T-helper 2 cell treated with Interferon-gamma antibody and Interleukin-4, amounts not matched to agents 5 μg/mL and 100 μg/mL, for 36 hours (primary cell): Measurements from ENCODE around the gene AGAP1.

Experiments
- DNase-seq: peaks from one replicate; pipeline ENCODE4 v3.0.0; 2021; ENCODE audit warnings: low spot score
- H3K27ac Mint-ChIP-seq: one replicate; pipeline ENCODE4 v1.8.0; 2021; ENCODE audit warnings: mild to moderate bottlenecking, mixed read lengths
- H3K27me3 Mint-ChIP-seq: one replicate; pipeline ENCODE4 v1.8.0; 2021; ENCODE audit warnings: low read depth, mixed read lengths
- H3K36me3 Mint-ChIP-seq: one replicate; pipeline ENCODE4 v1.8.0; 2021; ENCODE audit warnings: low read depth, mixed read lengths
- H3K4me1 Mint-ChIP-seq: one replicate; pipeline ENCODE4 v1.8.0; 2021; ENCODE audit warnings: low read depth, mixed read lengths
- H3K4me3 Mint-ChIP-seq: one replicate; pipeline ENCODE4 v1.8.0; 2022; ENCODE audit warnings: mild to moderate bottlenecking, moderate library complexity, mixed read lengths
- H3K9me3 Mint-ChIP-seq: one replicate; pipeline ENCODE4 v1.8.0; 2021; ENCODE audit warnings: mixed read lengths

Gene AGAP1

DNA sequence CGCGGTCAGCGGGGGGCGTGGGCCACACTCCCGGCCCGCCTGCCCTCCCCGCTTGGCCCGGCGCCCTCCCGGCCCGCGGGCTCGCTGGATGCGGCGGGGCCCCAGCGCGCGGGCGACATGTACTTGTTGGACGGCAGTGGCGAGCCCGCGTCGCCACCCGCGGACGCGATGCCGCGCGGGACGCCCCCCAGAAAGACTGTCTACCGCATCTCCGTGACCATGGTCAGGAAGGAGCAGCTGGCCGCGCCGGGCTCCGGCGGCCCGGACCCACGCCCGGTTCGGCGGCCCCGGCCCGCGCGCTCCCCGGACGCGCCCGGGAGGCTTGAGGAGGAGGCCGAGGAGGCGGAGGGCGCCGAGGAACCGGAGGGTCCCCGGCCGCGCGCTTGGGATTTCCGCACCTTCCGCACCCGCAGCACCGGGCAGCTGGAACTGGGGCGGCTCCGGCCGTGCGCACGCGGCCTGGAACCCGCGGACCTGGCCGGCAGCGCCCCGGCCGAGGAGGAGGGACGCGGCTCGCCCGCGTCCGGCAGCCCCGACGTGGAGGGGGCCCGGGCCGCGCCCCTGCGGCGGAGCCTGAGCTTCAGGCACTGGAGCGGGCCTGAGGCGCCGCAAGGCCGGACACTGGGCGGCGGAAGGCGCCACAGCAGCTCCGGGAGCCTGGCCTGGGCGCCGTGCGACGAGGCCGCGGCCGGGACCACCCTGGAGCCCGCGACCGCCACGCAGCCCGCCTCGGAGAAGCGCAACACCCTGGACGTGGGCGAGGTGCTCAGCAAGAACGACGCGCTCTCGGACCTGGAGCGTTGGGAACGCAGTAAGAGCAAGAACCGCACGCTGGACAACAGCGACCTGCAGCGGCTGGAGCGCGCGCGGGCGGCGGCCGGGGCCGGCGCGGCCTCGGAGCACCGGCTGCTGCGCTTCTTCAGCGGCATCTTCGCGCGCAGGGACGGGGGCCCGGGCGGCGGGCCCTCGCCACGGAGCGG is 176.4 kb downstream of the AGAP1 start:
- Mint-ChIP-seq H3K36me3 (no peaks in the 10 kb centered on the region), H3K4me3 (no peak overlapping the region), H3K27ac (no peak overlapping the region), H3K27me3 (peaks cover 56% of the 10 kb centered on the region), H3K4me1 (no peaks in the 10 kb centered on the region), H3K9me3 (no peaks in the 10 kb centered on the region)
- no peak for DNase-seq

GRCh38 chr2:235670974-235671787 is 177.3 kb downstream of the AGAP1 start:
- Mint-ChIP-seq H3K9me3 (no peaks in the 10 kb centered on the region), H3K4me1 (no peaks in the 10 kb centered on the region), H3K27ac (no peak overlapping the region), H3K36me3 (no peaks in the 10 kb centered on the region), H3K4me3 (peak overlapping the region; percentile 24), H3K27me3 (peaks cover 56% of the 10 kb centered on the region)
- no peak for DNase-seq

DNA sequence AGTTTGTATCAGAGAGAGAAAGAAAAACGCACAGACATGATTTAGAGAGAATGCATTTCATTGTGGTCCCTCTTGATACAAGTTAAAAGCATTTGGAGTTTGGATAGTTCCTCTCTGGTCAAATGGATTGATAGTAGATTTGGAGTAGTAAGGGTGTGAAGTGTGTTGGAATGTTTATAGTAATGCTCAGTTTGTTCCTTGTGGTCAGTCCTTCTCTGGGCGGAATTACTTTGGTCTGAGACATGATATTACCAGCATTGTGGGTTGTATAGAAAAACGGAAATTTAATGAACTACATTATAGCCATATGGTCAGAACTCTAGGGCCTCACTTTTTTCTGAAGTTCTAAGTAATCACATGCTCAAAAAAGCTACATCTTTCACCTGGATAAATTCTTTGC is 178.9 kb downstream of the AGAP1 start:
- Mint-ChIP-seq H3K27me3 (peaks cover 46% of the 10 kb centered on the region), H3K36me3 (no peaks in the 10 kb centered on the region), H3K4me3 (no peak overlapping the region), H3K4me1 (no peaks in the 10 kb centered on the region), H3K9me3 (no peaks in the 10 kb centered on the region), H3K27ac (no peak overlapping the region)
- DNase-seq, result no peak

DNA sequence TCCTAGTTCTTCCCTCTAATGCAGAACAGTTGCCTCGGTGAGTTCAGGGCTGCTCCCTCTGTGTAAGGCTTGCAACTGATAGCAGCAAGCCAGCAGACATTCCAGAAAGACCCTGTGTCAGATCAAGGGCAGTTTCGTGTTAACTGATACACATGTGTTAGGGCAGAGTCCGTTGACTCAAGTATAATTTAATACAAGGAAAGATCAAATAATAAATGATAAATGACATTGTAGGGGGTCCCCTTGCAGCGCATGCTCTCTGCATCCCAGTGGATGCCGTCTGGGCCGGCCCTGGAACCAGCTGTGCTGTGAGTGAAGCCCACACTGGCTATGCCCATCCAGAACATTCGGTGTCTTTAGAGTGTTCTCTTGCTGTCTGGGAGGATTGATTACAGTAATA is 180.3 kb downstream of the AGAP1 start:
- peaks cover 35% of the 10 kb centered on the region for H3K27me3 Mint-ChIP-seq
- H3K27ac Mint-ChIP-seq, result no peak overlapping the region
- no peak for DNase-seq
- H3K36me3 Mint-ChIP-seq, result no peaks in the 10 kb centered on the region
- no peak overlapping the region for H3K4me3 Mint-ChIP-seq
- H3K4me1 Mint-ChIP-seq, result no peaks in the 10 kb centered on the region
- no peaks in the 10 kb centered on the region for H3K9me3 Mint-ChIP-seq

DNA sequence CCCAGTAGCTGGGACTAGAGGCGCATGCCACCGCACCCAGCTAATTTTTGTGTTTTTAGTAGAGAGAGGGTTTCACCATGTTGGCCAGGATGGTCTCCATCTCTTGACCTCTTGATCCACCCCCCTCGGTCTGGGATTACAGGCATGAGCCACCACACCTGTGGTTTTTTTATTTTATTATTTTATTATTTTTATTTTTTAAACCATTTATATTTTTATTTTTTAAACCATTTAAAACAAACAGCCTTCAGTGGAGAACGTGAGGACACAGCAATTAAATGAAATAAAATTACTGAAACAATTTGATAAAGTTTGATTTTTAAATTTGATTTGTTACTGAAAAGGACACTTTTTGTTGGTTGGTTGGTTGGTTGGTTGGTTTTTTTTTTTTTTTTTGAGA is 181.0 kb downstream of the AGAP1 start:
- Mint-ChIP-seq H3K36me3 (no peaks in the 10 kb centered on the region), H3K27ac (no peak overlapping the region), H3K4me1 (no peaks in the 10 kb centered on the region), H3K27me3 (peaks cover 35% of the 10 kb centered on the region), H3K4me3 (no peak overlapping the region), H3K9me3 (no peaks in the 10 kb centered on the region)
- no peak for DNase-seq

GRCh38 chr2:235675678-235676535 is 182.1 kb downstream of the AGAP1 start:
- H3K27me3 Mint-ChIP-seq, result peaks cover 35% of the 10 kb centered on the region
- no peak for DNase-seq
- H3K4me1 Mint-ChIP-seq, result no peaks in the 10 kb centered on the region
- H3K9me3 Mint-ChIP-seq, result no peaks in the 10 kb centered on the region
- no peak overlapping the region for H3K27ac Mint-ChIP-seq
- H3K4me3 Mint-ChIP-seq, result no peak overlapping the region
- no peaks in the 10 kb centered on the region for H3K36me3 Mint-ChIP-seq

- H3K4me1 Mint-ChIP-seq, result no peaks in the 10 kb centered on the region
- no peak for DNase-seq
- no peaks in the 10 kb centered on the region for H3K9me3 Mint-ChIP-seq
- H3K4me3 Mint-ChIP-seq, result no peak overlapping the region
- no peaks in the 10 kb centered on the region for H3K36me3 Mint-ChIP-seq
- peaks cover 32% of the 10 kb centered on the region for H3K27me3 Mint-ChIP-seq
- H3K27ac Mint-ChIP-seq, result no peak overlapping the region
Measured at GRCh38 chr2:235676536-235676799, 182.6 kb downstream of the AGAP1 start.

GRCh38 chr2:235677276-235677788 is 183.5 kb downstream of the AGAP1 start:
- Mint-ChIP-seq H3K27me3 (peaks cover 24% of the 10 kb centered on the region), H3K4me3 (no peak overlapping the region), H3K9me3 (no peaks in the 10 kb centered on the region), H3K27ac (no peak overlapping the region), H3K36me3 (no peaks in the 10 kb centered on the region), H3K4me1 (no peaks in the 10 kb centered on the region)
- DNase-seq, result no peak

DNA sequence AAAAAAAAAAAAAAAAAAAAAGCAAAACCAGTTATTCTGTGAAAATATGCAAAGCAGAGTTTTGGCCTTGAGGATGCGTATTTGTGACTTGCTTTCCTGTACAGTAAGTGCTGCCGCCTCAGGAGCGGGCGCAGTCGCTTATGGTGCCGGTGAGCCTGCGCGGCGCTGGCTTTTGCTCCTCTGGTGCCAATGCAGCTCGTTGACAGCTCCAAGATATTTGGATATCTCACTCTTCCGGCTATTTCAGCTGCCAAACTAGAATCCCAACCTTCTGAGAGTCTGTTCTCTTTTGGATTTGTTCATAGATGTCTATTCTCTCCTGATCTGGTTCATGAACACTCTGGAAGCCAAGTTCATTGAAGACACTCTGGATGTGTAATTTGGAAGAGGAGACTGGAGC is 184.1 kb downstream of the AGAP1 start:
- DNase-seq, result no peak
- Mint-ChIP-seq H3K4me3 (no peak overlapping the region), H3K27me3 (peaks cover 18% of the 10 kb centered on the region), H3K36me3 (no peaks in the 10 kb centered on the region), H3K27ac (no peak overlapping the region), H3K9me3 (no peaks in the 10 kb centered on the region), H3K4me1 (no peaks in the 10 kb centered on the region)

GRCh38 chr2:235678712-235679111 is 184.9 kb downstream of the AGAP1 start:
- Mint-ChIP-seq H3K9me3 (no peaks in the 10 kb centered on the region), H3K27me3 (peaks cover 12% of the 10 kb centered on the region), H3K27ac (no peak overlapping the region), H3K4me3 (no peak overlapping the region), H3K36me3 (no peaks in the 10 kb centered on the region), H3K4me1 (no peaks in the 10 kb centered on the region)
- DNase-seq, result no peak

GRCh38 chr2:235679471-235679870 is 185.6 kb downstream of the AGAP1 start:
- Mint-ChIP-seq H3K9me3 (no peaks in the 10 kb centered on the region), H3K4me3 (no peak overlapping the region), H3K27ac (no peak overlapping the region), H3K27me3 (peaks cover 9% of the 10 kb centered on the region), H3K4me1 (no peaks in the 10 kb centered on the region), H3K36me3 (no peaks in the 10 kb centered on the region)
- DNase-seq, result no peak

DNA sequence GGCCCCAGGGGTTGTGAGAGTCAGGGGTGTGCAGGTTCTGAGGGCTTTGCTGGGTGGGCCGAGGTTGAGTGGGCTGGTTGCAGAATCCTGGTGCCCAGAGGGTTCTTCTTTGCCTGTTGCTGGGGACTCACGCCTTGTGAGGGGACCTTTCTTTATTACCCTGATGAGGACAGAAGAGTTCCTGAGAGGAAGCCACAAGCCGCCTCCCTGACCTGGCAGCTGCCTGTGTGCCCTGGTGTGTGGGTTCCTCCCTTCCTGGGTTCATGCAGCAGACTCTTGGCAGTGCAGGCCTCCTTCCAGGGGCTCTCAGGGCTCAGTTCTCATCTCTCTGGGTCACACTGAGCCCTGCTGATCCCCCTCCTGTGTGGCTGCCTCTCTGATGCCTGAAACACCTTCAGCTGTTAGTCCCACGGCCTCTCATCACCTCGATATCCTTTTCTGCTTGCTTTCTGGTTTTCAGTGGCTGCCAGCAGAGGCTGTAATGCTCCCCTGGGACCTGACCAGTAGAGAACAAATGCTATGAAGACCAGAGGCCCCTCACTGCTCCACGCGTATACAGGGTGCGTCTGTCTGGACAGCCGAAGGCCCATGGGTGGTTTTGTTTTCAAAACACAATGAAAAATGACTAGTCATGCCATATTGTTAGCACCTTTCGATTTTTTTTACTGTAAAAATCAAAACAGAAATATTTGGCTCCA is 191.3 kb downstream of the AGAP1 start:
- Mint-ChIP-seq H3K36me3 (no peaks in the 10 kb centered on the region), H3K9me3 (no peaks in the 10 kb centered on the region), H3K27me3 (no peaks in the 10 kb centered on the region), H3K27ac (no peak overlapping the region), H3K4me3 (no peak overlapping the region), H3K4me1 (no peaks in the 10 kb centered on the region)
- no peak for DNase-seq
